GM21526 (cell line): ENCODE data around the gene TRIM3.

Experiments used
- ATAC-seq: cut with Tn5 transposase; IDR thresholded peaks from one replicate; pipeline ENCODE4 v1.9.1; 2021; ENCODE audit warnings: moderate library complexity; ENCODE audit not compliant: unreplicated experiment, low FRiP score

Gene TRIM3

GRCh38 chr11:6481012-6481923, 7.5 kb upstream of the TRIM3 start, which contains the start of the genes ARFIP2 and TIMM10B:
Gene ARFIP2 (minus strand): TSS chr11:6481331. CDS start chr11:6480421, 910 bp downstream.
Gene TIMM10B (plus strand): TSS chr11:6481501. CDS start chr11:6481517, 16 bp downstream.
- peak; percentile 98 for ATAC-seq

GRCh38 chr11:6480299-6480914, 6.7 kb upstream of the TRIM3 start:
- ATAC-seq: no peak

GRCh38 chr11:6476571-6476970, 2.8 kb upstream of the TRIM3 start:
- no peak for ATAC-seq

GRCh38 chr11:6475936-6476335, 2.2 kb upstream of the TRIM3 start:
- no peak for ATAC-seq

GRCh38 chr11:6474806-6475500, 1.2 kb upstream of the TRIM3 start:
- no peak for ATAC-seq

GRCh38 chr11:6474413-6474792, 662 bp upstream of the TRIM3 start:
- no peak for ATAC-seq

- ATAC-seq: no peak
Measured at GRCh38 chr11:6472934-6473333, 807 bp downstream of the TRIM3 start.

- ATAC-seq: no peak
Measured at GRCh38 chr11:6469599-6469998, 4.1 kb downstream of the TRIM3 start.

- peak; percentile 63 for ATAC-seq
Measured at GRCh38 chr11:6468712-6469495, 4.8 kb downstream of the TRIM3 start.

GRCh38 chr11:6459099-6459450, 14.7 kb downstream of the TRIM3 start:
- ATAC-seq: no peak

- no peak for ATAC-seq
Measured at GRCh38 chr11:6458352-6459098, 15.2 kb downstream of the TRIM3 start.

GRCh38 chr11:6457581-6458320, 16.0 kb downstream of the TRIM3 start:
- ATAC-seq: no peak

- no peak for ATAC-seq
Measured at GRCh38 chr11:6456361-6457073, 17.2 kb downstream of the TRIM3 start.

GRCh38 chr11:6455070-6455469, 18.7 kb downstream of the TRIM3 start:
- no peak for ATAC-seq

- no peak for ATAC-seq
Measured at GRCh38 chr11:6453152-6453551, 20.6 kb downstream of the TRIM3 start.

GRCh38 chr11:6452219-6452618, 21.5 kb downstream of the TRIM3 start:
- no peak for ATAC-seq

GRCh38 chr11:6448574-6448973, 25.2 kb downstream of the TRIM3 start:
- ATAC-seq: no peak

- ATAC-seq: peak; percentile 83
Measured at GRCh38 chr11:6443269-6444003, 30.3 kb downstream of the TRIM3 start.
